A204.1 (cell line): Measurements from ENCODE around the gene HOXB8.

Experiments
- FAIRE-seq: peaks from 2 replicates; lab custom pipeline; 2012; peaks lifted over from hg19 to GRCh38; lab: Jason Lieb, UNC

The HOXB8 gene

DNA sequence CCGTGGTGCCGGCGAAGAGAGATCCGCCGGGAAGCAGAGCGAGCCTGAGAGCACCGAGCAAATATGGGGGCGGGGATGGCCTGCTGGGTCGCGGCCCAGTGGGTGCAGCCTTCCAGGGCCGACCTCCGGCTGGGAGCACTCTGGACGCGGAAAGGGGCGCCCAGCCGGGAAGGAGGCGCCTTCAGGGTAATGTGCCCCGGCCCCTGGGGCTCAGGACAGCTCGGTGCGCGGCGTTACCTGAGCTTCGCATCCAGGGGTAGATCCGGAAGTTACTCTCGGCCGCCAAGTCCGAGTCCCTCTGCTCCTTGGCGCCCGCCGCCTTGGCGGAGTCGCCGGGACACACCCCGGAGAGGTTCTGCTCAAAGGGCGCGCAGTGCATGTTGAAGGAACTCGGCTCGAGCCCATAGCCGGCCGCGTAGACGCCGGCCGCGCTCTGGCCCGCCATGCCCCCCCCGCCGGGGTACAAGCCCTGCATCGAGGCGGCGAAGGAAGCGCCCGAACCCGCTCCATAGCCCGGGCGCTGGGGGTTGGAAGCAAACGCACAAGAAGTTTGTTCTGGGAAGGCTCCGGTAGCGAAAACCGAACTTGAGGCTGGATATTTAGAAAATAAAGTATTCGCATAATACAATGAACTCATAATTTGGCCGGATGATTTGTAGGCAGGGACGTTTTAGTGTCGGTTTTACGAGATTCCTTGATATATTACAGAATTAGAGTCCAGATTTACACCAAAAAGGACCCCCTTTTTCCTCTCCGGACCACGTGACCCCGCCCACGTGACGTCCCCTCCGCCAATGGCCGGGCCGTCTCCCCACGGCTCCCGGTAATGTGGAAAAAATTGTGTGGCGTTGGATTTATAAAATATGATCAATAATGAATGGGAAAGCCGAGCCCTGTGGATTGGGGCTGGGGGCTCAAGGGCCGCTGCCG is 4.5 kb downstream of the HOXB8 start, which contains the start of gene HOXB7:
HOXB7 (minus strand) TSS at position 736 of the 930 bp plus-strand sequence; CDS start at position 637, 99 bp downstream.
- peak; percentile 80 for FAIRE-seq

DNA sequence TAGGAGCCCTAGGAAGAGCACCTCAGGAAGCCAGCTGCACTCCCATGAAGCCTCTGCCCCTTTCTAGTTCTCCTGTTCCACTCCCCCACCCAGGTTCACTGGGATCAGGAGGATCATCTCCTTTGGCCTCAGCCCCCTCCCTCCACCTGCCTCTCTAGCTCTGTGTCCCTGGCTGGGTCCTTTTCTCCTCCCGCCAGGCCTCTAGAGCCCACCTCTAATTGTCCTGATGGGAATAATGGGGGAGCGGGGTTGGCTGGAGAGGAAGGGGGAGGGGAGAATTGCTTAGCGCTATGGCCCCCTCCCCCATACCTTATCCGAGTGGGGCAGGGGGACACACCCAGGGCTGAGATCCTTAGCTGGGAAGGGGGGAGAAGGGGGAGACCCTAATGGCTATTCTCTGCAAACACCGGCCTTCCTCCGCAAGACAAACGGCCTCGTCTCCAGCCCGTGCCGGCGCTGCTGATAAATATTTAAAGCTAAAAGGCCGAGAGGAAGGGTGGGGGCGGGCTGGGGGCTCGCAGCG is 5.3 kb downstream of the HOXB8 start:
- FAIRE-seq, result no peak

DNA sequence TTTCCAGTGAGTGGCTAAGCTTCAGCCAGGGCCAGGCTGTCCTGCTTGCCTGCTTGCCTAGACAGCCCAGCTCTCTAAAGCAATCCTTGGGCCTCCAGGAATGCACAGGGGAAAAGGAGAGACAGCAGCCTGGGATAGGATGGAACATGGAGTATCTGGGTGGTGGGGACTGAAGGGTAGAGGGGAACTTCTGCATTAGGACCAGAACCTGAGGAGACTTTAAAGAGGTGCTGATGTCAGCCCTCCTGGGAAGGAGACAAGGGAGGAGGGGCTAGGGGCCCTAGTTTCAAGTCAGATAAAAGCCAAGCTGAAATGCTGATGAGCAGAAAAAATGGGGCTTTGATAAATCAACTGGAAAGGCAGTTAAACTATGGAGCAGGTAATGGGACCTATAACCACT is 6.1 kb downstream of the HOXB8 start:
- FAIRE-seq, result no peak

DNA sequence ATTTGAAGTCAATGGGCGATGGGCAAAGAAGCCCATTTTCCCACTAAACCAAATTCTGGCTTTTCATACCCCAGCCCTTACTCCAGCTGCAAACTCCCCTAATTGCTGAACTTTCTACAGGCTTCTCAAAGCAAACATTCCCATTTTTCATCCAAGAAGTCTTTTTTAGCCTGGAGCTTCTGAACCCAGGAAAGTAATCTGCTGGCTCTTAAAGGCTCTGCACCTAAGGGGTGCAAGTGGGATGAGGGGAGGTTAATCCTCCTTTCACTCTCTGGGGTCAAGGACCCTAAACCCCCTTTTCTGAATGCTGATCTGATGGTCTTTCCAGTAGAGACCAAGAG is 6.6 kb downstream of the HOXB8 start:
- FAIRE-seq, result no peak

DNA sequence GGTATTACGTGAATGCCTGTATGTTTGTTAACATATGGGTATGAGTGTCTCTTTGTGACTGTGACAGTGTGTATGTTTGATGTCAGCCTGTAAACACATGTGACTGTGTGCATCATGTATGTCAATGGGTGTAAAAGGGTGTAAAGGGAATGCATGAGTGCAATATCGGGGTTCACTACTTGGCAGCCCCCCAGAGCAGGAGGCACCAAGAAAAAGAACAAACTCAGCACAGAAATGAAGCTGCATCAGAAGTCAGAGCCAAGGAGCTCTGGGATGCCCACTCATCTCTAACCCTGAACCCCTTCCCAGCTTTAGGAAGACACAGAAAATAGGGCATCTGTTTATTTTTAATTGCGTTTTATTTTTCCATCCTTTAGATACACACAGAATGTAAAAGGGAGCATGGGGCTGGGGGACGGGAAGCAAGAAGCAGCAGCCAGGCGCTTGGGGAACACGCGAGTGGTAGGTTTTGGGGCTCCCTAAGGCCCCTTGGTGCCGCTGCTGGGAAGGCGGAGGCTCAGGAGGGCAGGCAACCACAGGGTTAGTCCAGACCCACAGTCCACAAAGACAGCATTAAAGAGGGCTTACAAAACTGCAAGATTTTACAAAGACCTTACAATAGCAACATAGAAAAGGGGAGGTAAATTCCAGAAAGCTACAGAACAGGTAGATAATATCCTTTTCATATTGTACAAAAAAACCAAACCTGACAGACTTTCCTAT is 8.0 kb downstream of the HOXB8 start:
- FAIRE-seq, result no peak

DNA sequence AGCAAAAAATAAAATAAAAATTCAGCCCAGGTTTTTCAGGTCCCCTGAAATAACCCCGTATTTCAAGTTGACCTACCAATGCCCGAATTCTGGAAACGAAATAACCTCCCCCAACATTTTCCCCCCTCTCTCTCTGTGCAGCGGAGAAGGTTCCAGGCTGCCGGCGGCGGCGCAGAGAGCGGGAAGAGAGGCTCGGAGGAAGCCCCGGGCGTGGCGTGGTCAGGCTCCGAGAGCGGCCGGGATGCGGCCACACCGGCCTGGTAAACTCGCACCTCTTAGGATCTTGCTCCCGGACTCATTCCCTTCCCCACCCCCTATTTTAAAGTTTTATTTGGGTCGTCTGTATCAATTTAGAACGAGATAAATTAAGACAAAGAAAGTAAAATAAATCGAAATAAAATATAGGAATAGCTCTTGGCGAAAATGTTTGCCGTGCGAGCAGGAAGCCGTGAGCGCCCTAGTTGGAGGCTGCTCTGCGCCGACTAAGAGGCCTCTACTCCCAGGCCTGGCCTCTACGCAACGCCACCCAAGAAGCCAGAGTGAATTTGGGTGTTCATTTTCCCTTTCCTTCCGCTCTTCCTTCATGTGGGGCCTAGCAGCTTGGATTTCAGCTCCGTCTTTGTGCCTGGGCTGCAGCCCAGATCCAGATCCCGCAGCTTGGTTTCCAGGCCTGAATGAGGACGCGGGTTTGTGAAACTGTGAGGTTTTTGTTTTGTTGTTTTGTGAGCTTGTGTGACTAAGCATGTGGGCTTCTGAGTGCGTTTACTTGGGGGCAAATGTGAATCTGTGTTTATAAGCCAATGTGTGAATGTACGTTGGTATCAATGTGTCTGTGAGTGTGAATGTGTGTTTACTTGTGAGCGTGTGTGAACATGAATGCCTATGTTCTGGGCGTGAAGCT is 8.9 kb downstream of the HOXB8 start:
- FAIRE-seq, result no peak

DNA sequence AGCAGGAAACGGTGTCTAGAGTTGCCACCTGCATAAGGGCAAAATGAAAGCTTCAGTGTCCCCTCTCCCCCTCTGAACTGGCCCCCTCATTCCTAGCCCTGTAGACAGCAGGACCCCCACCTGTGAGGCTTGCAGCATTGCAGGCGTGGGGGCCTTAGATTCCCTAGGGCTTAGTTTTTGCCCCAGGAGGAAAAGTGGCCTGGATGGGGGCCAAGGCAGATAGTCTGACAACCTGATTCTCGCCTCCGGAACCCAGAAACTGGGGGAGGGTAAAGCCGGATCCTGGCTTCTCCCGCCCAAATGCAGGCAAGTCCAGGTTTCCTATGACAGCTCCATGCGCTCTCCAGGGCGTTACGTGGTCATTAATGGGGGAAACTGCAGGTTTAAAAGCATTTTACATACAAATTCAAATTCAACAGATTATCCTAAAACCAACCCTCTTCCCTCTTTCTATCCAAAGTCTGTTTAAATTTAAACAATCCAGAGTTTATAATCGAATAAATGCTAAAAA is 9.6 kb downstream of the HOXB8 start:
- FAIRE-seq, result no peak

DNA sequence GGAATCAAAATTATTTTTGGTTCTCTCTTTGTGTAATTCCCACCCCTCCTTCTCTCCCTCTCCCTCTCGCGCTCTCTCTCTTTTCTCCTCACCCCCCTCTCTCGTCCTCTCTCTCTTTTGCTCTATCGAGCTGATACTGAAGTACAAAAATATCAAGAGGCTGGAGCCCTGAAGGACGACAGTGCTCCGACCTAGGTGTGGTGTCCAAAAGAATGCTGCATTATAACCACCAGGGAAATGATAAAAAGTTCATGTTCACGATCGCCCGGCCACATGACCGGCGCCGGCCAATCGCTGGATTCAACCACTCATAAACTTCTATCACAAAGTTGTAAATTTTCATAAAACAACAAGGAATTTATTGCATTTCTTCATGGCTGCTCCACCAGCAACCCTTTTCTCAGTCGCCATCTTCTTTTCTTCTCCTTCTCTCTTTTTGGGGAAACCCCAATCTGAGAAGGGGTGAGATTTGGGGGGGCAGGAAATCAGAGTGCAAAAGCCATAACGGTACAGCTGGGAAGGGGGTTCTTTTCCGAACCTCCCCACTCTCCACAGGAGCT is 10.2 kb downstream of the HOXB8 start, which contains the start of gene HOXB6:
HOXB6 (minus strand) TSS at position 217 of the 560 bp plus-strand sequence. CDS start 6,836 bp downstream, outside the sequence.
- peak; percentile 94 for FAIRE-seq

DNA sequence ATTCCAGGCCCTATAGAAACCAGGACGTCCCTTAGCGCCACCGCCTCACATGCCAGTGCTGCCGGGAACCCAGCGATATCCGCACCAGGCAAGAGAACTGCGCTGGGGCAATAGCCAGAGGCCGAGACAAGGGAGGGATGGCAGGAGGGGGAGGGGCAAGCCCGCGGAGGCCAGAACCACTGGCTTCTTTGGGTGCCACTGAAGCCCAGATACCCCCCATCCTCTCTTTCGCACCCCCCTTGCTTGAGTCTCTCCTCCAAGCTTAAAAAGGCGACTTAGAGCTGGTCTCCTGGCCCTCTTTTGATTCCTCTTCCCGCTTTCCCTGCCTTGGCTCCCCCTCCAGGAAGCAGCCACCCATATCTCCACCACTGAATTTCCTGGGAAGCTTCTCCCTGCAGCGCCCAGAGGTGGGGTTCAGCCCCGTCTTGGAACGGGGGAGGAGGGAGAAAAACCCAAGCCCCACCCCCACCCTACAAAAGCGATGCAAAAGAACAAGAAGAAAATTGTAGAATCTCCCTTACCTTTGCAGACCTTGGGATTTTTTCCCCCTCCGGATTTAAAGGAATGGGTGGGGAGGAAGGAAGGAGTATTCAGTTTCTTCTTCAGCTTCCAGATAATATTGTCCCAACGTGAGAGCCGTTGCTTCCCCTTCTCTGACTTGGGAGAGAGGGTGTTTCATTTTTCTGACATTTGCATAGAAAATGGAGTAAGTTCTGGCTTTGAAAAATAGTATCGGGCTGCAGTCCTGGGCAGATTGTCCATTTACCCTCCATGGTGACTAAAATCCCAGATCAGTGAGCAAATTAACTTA is 10.9 kb downstream of the HOXB8 start:
- no peak for FAIRE-seq

DNA sequence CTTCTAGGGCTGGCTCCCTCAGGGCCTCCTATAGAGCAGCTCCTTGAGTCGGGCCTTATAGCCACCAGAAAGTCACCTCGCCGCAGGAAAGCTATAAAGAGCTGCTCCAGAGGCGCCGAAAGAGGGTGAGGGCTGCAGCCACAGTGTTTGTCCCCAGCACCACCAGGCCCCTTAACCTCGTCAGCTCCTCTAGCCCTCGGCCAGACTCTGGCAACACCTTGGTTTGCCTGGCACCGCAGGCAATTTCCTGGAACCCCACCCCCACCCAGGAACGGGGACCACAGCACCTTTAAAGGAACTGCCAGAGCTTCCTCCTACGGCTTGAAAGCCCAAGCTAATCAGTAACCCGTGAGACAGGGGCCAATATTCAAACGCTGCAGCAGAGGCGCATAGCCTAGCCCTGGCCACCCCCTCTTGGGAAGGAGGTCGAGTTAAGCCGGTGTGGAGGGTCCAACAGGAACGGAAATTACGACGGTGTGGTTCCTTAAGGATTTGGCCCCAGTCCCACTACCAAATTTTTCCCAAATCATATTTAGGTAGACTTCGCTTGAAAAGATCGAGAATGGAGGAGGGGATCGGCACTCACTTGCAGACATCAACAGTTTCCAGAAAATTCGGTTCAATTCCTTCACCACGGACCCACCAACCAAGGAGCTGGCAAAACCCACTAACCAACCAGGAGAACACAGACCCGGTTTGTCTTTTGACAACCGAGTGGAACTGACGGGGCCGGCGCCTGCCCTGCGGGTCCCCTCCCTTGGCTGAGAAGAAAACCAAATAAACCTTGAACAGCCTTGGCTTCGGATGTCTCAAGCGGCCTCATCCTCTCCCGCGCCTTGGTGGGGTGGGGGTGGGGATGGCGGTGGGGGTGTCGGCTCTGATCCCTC is 13.3 kb downstream of the HOXB8 start:
- FAIRE-seq, result no peak

DNA sequence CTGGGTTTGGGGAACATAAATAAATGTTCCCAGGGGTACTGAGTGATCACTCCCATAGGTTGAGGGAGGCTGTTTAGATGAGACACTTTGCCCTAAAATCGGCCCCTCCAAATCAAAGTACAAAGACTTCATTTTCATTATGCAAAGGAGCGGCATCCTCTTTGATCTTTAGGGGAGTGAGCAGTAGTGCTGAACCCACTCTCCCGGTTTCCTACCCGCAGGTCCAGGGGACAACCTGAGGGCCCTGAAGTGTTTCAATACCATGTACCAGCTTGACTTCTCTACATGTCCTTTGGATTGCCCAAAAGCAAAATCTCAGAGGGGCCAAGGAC is 13.9 kb downstream of the HOXB8 start:
- no peak for FAIRE-seq

DNA sequence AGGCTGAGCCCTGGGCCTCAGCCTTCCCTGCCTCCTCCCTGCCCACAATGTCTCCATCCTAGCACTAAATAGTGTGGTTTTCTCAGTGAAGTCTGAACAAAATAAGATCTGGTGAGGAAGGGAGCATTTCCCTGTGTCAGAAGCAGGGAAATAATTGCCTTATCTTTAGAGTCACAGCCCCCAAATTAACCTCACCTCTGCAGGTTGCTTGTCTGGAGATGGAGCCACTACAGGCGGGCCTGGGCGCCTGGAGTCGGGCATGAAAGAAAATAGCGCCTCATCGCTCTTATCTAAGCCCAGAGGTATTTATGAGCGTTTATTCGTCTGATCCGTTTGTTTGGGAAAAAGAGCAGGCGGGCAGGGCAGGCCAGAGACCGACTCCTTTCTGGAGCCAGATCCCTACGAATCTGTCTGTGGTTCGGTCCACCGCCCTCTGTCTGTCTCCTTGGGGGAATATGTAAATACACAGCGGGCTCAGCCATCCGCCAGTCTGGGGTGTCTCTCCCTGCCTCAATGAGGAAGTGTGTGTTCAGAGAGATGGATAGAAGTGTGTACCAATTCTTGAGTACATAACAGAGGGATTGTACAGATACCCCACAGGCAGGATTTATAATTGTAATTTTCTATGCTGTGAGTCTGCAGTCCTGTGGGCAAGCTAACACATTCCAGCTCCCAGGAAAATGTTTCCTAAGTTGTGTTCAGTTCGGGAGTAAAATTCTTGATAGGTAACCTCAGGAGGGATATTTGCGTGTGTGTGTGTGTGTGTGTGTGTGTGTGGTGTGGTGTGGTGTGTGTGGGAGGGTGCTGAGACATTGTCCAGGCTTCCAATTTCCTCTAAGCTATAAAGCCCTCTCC is 14.6 kb downstream of the HOXB8 start:
- FAIRE-seq, result no peak

DNA sequence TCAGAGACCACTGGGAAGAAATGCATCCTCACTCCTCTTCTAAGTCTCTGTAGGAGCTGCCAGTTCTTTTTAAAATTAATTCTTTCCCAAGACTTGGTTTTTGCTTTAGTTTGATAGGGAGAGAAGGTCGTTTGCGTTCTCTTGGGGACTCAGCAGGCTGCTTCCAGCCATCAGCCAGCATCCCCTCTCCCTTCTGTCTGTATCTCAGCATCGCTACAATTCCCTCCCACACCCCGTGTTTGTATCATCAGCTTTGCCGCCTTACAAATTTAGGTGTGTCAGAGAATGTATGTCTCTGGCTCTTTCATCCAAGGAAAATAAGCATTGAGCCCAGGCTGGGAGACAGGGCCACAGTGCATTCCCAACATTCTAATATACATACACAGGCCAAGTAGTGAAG is 15.7 kb downstream of the HOXB8 start:
- no peak for FAIRE-seq

DNA sequence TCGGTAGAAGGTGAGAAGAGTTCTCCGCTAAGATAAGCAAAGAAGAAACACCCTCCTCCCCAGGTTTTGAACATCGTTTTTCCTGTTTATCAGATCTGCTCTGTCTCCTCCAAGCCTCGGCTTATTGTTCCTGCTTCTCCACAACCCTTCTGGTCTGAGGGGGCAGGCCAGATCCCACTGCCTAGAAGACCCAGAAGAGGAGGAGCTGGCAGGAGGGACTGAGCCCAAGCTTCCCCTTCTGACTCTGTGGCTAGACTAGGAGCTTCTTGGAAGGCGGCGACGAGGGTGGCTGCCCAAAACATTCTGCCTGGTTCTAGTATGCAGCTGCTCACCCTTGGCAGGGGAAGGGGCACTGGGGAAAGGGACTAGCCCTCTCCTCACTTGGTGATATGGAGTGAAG is 16.4 kb downstream of the HOXB8 start:
- no peak for FAIRE-seq

DNA sequence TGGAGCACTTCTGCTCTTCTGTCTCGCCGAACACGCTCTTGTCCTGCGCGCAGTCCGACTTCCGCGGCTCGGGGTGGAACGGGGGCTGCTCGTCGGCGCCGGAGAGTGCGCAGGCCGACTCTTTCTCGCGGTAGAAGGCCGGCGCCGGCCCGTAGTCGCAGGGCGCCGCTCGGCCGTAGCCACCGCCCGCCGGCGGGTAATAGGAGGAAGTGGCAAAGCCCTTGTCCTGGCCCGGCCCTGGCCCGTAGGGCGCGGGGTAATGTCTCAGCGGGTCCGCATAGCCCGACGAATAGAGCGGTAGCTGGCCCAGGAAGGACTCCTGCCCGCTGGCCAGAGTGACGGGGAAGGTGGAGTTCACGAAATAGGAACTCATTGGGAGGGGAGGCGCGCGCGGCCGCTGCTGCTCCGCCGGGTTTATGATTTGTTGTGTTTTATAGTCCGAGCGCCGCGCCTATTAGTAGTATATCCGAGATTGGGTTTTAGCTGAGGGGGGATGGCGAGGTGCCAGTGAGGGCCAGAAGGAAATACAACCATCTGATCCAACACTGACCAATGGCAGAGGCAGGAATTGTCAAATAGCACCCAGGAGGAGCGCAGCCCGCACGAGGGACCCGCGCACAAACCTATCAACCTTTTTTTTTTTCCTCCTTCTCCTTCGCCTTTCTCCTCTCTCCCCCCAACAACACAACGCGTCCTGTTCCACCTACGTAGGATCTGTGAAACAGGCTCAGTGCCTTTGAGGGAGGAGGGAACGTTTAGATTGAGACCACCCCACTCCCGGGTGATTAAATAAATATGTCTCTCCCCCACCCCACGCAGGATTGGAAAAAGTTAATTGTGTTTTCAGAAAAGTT is 17.1 kb downstream of the HOXB8 start:
- no peak for FAIRE-seq

DNA sequence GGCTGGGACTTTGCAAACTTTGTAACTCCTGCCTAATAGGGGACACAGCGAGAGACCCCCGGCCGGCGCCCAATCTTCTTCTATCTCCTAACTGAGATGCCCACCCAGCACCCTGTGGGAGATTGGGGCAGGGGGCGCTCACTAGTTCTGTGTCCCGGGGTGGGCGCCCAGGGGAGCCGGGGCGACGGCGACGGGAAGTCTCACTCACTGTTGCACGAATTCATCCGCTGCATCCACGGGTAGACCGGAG is 17.6 kb downstream of the HOXB8 start:
- no peak for FAIRE-seq

DNA sequence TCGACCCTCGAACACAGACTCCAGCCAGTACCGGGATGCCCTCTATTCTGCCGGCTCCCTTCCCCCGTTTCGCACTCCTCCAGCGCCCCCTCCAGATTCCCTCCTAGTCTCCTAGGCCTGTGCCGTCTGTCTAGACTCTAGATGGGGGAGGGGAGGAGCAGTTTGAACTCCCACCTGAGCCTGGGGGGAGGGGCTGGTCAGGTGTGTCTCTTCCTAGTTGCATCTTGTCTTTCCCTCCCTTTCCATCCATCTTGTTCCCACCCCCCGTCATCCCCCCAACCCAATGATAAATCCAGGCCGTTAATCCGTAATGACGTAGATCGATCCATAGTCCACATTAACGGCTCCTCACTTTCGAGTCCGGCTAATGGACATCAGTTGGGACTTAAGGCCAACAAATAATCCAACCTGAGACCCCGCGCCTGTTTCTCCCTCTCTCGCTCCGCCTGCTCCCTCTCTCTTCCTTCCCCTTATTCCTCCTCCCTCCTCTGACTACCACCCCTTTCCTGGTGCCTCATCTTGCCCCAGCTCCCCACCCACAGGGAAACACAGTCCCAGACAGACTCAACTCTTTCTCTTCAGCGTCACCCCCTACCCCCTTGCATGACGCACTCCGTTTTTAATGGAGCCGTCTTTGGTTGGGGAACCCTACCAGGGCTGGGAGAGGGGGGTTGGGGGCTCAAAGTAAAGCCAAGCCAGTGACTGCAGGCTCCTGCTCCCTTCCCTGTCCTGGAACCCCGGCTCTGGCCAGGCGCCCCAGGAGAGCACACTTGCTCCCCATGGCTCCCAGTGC is 18.2 kb downstream of the HOXB8 start:
- FAIRE-seq, result no peak
